GM19324 (cell line): ENCODE data around the gene SLX9.

Experiments
- ATAC-seq: cut with Tn5 transposase; IDR thresholded peaks from one replicate; pipeline ENCODE4 v1.9.1; 2021; ENCODE audit warnings: mild to moderate bottlenecking, moderate library complexity; ENCODE audit not compliant: unreplicated experiment, low FRiP score

SLX9 gene

DNA sequence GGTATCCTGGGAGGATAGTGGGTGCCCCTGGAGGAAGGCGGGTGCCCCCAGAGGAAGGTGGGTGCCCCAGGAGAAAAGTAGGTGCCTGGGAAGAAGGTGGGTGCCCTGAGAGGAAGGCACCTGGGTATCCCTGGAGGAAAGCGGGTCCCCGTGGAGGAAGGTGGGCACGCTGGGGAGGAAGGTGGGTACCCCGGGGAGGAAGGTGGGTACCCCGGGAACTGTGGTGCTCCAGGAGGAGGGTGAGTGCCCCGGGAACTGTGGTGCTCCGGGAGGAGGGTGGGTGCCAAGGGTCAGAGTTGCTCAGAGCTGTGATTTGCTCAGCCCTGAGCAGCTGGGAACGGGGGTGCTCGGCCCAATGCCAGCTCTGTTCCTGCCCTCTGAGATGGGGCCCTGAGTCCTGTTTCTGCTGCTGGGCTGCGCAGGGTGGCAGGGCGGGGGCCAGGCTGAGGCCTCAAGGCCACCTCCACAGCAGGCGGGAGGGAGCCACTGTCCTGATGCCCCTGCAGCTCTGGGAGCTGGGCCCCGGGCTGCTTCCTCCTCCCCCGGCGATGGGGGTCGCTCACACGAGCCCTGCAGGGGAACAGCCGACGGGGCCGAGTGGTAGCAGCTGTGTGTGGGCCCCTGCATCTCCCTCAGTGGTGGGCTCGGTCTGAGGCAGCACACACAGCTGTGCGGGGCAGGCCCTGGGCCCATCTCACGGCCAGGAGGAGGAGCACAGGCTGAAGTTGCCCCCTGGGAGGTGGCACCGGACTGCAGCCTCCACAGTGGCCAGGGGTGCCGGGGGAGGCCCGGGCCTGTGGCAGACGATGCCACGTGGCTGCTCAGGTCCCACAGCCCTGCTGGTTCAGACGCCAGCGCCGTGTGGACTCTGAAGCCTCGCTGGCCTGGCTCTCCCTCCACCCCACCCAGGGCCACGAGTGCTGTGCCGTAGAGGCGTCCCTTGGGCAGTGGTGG, 57.4 kb downstream of the SLX9 start:
- no peak for ATAC-seq

DNA sequence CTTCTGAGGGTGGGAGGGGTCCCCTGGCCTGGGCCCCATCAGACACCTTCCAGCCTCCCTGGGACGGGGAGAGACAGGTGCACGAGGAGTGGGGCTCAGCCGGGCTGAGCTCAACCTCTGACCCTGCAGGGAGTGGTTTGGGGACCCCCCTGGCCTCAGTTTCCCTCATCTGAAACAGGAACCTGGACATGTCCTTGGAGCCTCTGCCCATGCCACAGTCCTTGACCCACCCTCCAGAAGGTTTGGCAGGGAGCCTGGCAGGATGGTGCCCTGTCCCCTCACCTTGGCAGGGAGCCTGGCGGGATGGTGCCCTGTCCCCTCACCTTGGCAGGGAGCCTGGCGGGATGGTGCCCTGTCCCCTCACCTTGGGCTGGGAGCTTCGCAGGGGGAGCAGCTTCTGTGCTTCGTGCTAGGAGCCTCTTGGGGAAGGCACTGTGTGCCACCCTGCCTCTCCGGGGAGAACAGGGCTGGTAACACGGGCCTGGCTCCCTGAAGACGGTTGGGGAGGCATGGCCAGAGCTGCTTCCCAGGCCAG, 58.3 kb downstream of the SLX9 start:
- no peak for ATAC-seq

DNA sequence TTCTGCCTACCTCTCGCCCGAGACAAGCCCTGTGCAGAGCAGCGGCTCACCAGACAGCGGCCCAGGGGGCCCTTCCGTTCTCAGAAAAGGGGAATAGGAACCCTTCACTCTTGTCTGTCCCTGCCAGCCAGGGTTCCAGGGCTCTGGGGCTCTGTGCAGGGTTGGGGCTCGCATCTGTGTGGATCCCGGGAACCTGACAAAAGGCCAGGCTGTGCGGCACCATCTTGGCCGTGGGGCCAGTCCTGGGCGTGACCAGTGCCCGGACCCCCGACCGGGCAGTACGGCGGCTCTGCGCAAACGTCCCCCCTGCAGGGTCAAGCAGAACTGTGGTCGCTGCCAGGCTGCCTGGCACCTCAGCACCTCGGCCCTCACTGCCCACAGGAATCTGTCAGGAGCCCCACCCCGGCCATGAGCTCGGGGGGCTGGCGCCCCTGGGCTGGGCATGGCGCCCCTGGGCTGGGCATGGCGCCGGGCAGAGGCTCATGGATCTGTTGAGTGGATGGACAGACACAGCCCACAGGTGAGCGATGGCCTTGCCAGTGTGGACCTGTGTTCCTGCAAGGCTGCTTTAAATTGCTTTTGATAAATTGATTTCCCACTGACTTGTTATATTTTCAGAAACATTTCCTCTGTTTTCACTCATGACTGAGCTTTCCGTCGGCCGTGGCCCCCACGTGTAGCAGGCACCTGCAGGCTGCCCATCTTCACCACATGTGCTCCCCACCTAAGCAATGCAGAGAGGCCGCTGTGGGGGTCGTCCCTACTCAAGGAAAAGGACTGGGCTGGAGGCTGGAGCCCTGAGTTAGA, 59.0 kb downstream of the SLX9 start:
- ATAC-seq: no peak

DNA sequence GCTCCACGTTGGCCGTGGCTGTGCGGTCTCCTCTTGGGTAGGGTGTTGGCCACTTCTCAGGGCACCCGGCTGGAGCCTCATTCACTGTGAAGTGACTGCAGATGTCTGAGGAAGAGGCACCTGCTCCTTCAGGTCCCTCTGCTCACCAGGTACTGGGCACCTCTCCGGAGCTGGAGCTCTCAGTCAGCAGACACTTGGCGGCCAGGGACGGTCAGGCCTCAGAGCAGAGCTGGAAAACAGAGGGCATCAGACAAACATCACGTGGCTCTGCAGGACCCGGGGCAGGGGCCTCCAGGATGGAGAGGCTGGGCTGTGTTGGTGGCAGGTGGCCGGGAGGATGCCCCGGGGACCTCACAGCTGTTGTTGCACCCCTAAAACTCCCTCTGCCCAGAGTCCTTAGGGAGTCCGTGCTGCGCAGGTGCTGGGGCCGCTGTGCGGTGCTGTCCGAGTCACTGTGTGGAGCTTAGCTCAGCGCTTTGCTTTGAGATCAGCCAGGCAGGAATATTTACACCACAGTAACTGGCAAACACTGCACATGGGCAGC, 59.7 kb downstream of the SLX9 start:
- no peak for ATAC-seq

DNA sequence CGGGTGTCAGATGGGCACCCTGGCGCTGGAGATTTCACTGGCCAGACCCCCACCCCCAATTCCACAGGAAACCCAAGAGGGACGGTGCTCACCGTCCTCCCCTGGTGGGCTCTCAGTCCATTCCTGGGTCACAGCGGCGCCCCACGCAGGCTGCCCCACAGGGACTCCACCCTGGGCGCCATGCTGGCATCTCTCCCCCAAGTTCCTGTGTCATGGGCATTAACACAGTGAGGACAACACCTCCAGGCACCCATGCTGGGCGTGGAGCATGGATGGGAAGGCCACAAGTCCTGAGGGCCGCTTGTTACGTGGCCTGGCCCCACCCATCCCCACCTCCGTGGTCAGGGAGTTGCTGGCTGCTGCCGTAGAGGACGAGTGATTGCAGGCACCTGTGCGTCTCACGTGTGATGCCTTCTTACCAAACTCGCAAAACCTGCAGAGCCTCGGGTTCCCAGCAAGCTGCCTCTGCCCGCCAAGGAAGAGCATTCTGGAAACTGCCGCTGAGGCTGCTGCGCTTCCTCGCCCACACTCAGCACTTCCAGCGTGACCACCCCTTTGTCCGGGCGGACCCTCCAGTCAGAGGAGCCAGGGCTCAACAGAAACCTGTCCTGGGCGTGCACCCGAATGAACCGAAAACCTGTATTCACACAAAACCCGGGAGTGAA, 60.3 kb downstream of the SLX9 start:
- ATAC-seq: no peak

DNA sequence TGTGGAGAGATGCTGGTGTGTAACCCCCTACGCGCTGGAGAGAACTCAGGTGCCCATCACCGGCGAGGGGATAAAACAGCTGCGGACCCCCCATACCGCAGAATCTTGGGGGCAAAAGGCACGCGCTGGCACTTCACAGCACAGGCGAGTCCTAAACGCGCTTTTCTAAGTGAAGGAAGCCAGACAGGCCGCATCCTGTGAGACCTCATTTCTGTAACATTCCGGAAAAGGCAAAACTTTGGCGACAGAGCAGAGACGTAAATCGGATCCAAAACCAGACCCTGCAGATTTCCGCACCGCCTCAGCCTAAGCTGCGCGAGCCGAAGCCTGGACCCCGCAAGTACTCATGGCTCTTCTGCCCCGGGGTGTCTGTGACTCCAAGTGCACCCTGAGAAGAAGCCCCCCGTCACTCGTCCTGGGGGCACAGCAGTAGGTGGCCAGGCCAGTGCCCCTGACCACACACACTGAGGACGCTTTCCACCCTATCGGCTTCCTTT, 60.9 kb downstream of the SLX9 start:
- ATAC-seq: no peak

DNA sequence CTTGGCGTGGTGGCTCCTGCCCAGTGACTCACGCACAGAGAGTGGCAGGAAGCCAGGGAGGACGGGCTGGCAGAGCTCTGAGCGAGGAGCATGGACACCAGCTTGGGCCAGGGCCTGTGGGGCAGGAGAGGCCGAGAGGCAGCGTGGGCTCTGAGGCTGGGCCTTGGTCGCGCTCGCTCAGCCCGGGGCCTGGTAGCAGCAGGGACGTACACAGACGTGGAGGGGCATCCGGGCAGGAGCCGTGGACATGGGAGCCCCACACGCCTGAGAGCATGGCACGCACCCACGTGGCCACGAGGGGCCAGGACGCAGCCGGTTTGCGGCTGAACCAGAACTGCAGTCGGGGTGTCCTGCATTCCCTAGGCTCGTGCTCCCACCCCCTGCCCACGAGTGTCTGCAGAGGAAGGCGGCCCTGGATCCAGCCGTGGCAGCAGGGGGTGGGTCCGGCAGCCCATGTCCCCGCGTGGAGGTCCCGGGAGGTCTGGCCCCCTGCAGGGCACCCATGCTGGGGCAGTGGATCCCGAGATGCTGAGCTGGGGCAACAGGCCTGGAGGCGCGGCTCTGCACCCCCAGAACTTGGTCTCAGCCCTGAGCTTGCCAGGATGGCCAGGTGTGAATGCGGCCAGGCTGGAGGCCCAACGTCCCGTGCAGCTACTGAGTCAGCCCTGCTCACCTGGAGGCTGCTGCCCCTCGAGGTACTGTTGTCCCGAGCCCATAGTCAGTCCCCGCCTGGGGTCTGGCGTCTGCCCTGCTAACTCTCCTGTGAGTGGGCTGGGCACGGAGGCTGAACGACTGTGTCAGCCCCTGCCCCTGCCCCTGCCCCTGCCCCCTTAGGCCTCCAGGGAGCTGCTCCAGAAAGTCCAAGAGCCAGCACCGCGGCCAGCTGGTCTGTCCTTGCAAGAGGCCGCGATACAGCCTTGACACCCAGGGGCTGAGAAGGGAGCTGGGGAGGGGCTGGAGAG, 61.6 kb downstream of the SLX9 start:
- no peak for ATAC-seq

DNA sequence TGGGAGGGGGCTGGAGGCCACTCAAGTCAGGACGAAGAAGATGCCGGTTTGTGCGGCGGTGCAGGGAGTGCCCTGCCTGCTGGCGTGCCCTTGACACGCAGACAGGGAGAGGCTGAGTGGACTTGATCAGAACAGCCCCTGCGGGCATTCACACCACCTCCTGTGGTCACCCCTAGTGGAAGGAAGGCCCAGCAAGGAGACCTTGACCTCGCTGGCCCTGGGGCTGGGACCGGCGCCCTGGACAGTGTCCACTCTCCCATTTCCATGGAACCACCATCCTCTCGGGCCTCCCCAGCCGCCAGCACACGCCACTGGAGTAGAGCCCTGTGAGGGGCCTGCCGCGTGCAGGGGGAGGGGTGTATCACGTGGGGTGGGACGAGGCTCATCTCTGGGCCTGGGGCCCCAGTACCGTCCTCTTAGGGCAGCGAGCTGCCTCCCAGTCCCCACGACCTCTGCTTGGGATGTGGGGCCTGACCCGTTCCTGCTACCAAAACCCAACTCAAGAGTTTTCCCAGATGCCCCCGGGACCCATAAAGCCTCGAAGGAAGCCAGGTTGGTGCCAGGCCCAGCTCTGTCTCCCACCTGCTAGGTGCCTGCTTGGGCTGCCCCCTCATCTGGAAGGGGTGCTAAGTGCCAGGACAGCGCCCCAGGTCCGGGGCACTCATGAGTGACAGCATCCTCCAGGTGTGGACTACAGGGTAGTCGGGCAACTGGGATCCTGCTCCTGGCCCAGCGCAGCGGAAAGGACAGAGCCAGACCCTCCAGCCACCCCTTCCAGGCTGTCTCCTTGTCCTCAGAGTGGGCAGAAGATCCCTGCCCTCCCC, 62.8 kb downstream of the SLX9 start:
- no peak for ATAC-seq

DNA sequence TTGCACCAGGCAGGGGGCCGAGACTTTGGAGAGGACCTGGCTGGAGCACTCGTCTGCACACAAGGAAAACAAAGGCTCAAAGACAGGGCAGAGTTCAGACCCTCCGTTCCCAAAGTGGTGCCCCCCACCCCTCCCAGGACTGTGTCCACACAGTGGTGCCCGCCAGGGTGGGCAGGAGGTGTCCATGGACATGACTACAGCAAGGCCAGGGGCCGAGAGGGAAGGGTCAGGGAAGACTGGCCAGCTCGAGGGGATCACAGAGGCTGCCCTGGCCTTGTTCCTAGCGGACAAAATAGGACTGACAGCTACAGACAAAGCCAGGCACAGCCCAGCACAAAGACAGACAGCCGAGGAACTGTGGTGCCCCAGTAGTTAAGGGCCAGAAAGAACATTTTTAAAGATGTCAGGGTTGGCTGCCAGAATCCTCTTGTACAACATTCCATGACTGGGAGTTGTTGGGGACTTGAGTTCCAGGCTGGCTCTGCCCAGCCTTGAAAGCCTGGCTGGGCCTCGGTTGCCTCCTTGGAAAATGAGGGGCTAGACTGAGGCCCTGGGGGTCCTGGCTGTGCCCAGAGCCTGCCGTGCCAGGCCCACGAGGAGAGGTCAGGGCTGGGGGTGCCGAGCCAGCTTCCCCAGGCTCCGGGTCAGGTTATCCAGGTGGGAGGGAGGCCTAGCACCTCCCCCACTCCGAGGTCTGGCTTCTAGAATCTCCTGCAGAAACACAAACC, 63.7 kb downstream of the SLX9 start:
- no peak for ATAC-seq

DNA sequence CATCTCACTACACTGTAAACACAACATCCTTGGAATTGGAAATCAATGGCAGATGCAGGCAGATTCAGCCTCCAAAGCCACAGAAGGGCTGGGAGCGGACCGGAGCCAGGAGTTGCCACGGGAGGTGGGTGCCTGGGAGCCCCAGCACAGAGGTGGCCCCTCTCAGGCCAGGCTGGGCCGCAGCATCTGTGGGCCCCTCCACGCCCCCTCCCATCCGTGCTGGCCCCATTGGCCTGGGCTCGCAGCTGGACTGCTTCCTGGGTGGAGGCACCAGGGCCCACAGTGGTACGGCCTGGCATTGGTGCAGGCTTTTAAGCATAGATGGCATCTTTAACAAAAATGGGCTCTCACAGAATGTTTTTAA, 64.2 kb downstream of the SLX9 start:
- no peak for ATAC-seq

DNA sequence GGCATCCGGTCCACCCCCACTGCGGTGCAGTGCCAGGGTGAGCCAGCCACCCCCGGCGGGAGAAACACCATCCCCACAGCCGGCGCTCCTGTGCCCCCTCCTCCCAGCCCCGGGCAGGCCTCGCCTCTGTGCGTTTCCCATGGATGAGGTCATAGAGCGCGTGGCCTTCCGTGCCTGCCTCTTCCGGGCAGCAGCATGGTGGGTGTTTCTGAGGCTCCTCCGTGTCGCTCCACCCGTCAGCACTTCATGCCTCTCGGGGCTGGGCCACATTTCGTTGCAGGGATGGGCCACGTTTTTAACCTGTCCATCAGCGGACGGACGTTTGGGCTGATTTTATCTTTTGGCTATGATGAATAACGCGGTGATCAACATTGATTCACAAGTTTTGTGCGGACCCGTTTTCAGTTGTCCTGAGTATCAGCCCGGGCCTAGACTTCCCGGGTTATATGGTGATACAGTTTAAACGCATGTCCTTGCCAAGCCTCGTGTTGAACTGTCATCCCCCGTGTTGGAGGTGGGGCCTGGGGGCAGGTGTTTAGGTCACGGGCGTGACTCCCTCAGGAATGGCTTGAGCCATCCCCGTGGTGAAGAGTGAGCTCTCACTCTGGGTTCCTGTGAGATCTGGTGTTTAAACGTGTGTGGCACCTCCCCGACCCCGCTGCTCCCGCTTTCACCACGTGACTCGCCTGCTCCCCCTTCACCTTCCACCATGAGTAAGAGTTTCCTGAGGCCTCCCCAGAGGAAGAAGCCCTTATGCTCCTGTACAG, 64.8 kb downstream of the SLX9 start:
- no peak for ATAC-seq

DNA sequence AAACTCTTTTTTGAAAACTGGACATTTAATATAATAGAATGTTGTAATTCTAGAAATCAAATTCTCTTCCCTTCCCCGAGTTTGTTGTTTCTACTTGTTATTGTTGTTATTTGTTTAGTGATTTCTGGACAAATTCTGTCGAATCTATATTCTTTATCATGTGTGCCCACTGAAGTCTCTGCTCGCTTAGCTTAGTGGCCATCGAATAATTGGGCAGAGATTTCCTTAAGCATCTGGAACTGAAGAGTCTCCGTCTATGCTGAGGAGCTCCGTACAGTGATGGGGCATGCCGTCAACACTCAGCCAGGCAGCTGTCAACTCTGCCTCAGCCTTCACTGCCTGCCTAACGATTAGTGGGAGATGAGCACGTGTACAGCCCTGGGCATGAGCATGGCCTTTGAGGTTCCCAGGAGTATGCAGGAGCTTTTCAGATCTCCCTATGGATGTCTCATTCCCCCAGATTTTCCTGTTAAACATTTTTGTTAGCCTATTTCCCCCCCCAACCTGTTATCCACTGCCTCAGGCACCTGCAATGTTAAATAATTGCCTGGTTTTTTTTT, 66.8 kb downstream of the SLX9 start:
- no peak for ATAC-seq

DNA sequence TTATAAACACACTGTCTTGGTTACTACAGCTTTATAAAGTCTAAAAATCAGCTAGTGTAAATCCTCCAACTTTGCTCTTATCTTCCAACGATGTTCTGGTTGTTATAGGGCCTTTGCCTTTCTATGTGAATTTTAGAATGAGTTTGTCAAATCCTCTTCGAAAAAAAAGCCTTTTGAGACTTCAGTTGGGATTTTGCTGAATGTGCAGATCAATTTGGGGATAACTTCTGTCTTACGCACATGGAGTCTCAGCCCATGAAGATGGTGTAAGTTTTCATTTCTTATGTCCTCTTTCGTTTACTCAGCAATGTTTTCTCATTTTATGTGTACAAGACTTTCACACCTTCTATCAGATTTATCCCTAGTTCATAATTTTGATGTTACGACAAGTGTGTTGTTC, 69.8 kb downstream of the SLX9 start:
- no peak for ATAC-seq

DNA sequence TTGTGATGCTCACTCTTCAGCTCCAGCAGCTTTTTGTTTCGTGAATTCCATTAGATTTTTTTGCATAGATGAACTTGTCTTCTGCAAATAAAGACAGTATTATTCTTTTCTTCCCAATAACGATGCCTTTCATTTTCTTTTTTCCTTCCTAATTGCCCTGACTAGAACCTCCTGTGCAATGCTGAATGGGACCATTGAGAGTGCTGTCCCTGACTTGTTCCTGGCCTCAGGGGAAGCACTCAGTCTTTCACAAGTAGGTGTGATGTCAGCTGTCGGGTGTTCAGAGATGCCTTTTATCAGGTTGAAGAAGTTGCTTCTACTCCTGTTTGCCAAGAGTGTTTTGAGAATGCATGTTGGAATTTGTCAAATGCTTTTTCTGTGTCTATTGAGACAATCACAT, 70.3 kb downstream of the SLX9 start:
- ATAC-seq: no peak

DNA sequence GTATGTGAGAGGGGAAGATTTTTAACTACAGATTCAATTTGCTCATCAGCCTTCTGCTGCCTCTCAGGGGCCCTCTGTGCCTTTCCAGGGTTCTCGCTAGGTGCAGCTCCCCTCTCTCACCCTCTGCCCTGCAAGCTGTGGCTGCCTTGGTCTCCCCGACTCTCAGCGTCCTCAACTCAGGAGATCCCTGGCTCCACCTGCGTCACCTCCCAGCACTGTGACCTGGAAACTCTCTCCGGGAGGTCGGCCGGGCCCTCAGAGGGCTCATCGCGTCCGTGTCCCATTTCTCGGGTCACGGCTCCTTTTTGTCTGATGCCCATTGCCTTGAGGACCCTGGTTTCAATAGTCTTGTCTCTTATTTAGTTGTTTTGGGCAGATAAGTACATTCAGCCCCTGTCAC, 71.0 kb downstream of the SLX9 start:
- no peak for ATAC-seq

DNA sequence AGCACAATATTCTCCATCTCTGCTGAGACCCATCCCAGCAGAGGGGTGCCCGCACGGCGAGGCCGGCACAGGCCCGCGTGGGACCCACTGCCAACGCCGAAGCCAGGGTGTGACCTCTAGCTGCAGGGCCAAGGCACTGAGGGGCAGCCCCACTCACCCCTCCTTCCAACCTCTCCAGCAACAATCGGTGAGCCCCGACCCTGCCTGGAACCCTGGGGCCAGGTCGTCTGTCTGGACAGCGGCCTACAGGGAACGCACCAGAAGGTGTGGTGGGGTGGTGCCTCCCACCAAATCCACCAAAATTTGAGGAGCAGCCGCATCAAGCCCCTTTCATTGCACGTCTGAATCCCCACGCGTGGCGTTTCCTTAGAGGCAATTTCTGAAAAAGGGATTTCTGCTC, 71.6 kb downstream of the SLX9 start:
- ATAC-seq: no peak
